ENCODE measurements around the gene HSPA9. TPM values are rescaled to one million over a fixed set of nuclear protein-coding genes. Genes with fewer than 3 reads are reported as not detected.

HSPA9 gene
- total and polyA plus RNA-seq, 2 of the 13 experiments (the other 11 are each of a cell fraction or from before 2014, with no cell fraction given), result 165 to 478 TPM

- TF ChIP-seq ZBTB21 (CRISPR knock-in tag; IDR thresholded peaks at IDR 0.05) (peak; percentile 98), NR3C1 (CRISPR knock-in tag; IDR thresholded peaks at IDR 0.05) (no peak), ETV6 (CRISPR knock-in tag; conservative IDR thresholded peaks at IDR 0.05) (no peak), PHF20 (CRISPR knock-in tag; IDR thresholded peaks at IDR 0.05) (peak; percentile 83), KDM5A (IDR thresholded peaks at IDR 0.05; ENCODE audit: borderline replicate concordance, low read length) (peak; percentile 82; the same call in 1 of the 2 replicates), BRCA1 (CRISPR knock-in tag; IDR thresholded peaks at IDR 0.05) (peak; percentile 35; the same call in 1 of the 2 replicates), CREB1 (IDR thresholded peaks at IDR 0.05) (peak; percentile 97), CREB1 (CRISPR knock-in tag; IDR thresholded peaks at IDR 0.05) (peak; percentile 99), RCOR2 (CRISPR knock-in tag; IDR thresholded peaks at IDR 0.05) (no peak), IRX3 (CRISPR knock-in tag; IDR thresholded peaks at IDR 0.05; ENCODE audit: borderline replicate concordance, low read depth) (no peak), ZNF841 (CRISPR knock-in tag; IDR thresholded peaks at IDR 0.05; ENCODE audit: borderline replicate concordance) (no peak), ZNF720 (CRISPR knock-in tag; IDR thresholded peaks at IDR 0.05) (no peak), ZNF362 (CRISPR knock-in tag; IDR thresholded peaks at IDR 0.05; ENCODE audit: borderline replicate concordance) (no peak; the same call in 1 of the 2 replicates), SRY (CRISPR knock-in tag; IDR thresholded peaks at IDR 0.05) (no peak; the same call in 1 of the 2 replicates), ZFP36 (IDR thresholded peaks at IDR 0.05; ENCODE audit: borderline replicate concordance, low read depth, low read length, partially characterized antibody) (no peak), SETDB1 (CRISPR knock-in tag; IDR thresholded peaks at IDR 0.05; ENCODE audit: borderline replicate concordance) (no peak)
- TF ChIP-seq, protein P1, sequence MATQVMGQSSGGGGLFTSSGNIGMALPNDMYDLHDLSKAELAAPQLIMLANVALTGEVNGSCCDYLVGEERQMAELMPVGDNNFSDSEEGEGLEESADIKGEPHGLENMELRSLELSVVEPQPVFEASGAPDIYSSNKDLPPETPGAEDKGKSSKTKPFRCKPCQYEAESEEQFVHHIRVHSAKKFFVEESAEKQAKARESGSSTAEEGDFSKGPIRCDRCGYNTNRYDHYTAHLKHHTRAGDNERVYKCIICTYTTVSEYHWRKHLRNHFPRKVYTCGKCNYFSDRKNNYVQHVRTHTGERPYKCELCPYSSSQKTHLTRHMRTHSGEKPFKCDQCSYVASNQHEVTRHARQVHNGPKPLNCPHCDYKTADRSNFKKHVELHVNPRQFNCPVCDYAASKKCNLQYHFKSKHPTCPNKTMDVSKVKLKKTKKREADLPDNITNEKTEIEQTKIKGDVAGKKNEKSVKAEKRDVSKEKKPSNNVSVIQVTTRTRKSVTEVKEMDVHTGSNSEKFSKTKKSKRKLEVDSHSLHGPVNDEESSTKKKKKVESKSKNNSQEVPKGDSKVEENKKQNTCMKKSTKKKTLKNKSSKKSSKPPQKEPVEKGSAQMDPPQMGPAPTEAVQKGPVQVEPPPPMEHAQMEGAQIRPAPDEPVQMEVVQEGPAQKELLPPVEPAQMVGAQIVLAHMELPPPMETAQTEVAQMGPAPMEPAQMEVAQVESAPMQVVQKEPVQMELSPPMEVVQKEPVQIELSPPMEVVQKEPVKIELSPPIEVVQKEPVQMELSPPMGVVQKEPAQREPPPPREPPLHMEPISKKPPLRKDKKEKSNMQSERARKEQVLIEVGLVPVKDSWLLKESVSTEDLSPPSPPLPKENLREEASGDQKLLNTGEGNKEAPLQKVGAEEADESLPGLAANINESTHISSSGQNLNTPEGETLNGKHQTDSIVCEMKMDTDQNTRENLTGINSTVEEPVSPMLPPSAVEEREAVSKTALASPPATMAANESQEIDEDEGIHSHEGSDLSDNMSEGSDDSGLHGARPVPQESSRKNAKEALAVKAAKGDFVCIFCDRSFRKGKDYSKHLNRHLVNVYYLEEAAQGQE (IDR thresholded peaks at IDR 0.05; ENCODE audit: borderline replicate concordance in 1 of 2, low read depth in 1 of 2, low read length in 2 of 2), result no peak
- TF ChIP-seq, protein P2, sequence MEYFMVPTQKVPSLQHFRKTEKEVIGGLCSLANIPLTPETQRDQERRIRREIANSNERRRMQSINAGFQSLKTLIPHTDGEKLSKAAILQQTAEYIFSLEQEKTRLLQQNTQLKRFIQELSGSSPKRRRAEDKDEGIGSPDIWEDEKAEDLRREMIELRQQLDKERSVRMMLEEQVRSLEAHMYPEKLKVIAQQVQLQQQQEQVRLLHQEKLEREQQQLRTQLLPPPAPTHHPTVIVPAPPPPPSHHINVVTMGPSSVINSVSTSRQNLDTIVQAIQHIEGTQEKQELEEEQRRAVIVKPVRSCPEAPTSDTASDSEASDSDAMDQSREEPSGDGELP (IDR thresholded peaks at IDR 0.05; ENCODE audit: borderline replicate concordance, low read depth), result peak; percentile 93
- TF ChIP-seq, protein P3, sequence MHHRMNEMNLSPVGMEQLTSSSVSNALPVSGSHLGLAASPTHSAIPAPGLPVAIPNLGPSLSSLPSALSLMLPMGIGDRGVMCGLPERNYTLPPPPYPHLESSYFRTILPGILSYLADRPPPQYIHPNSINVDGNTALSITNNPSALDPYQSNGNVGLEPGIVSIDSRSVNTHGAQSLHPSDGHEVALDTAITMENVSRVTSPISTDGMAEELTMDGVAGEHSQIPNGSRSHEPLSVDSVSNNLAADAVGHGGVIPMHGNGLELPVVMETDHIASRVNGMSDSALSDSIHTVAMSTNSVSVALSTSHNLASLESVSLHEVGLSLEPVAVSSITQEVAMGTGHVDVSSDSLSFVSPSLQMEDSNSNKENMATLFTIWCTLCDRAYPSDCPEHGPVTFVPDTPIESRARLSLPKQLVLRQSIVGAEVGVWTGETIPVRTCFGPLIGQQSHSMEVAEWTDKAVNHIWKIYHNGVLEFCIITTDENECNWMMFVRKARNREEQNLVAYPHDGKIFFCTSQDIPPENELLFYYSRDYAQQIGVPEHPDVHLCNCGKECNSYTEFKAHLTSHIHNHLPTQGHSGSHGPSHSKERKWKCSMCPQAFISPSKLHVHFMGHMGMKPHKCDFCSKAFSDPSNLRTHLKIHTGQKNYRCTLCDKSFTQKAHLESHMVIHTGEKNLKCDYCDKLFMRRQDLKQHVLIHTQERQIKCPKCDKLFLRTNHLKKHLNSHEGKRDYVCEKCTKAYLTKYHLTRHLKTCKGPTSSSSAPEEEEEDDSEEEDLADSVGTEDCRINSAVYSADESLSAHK (CRISPR knock-in tag; IDR thresholded peaks at IDR 0.05; ENCODE audit: borderline replicate concordance), result no peak
Observed at GRCh38 chr5:138542956-138543729, 32.1 kb downstream of the HSPA9 start, which contains the start of gene ETF1 (continued).
